Measurements from ENCODE around the gene ZFYVE28. TPM values are rescaled to one million over a fixed set of nuclear protein-coding genes. Genes with fewer than 3 reads are reported as not detected.
"Not testable (repeated sequence)": the region's sequence is repeated elsewhere in the genome, so short reads cannot be mapped to it uniquely, and the experiment has no call there.

The ZFYVE28 gene
- total RNA-seq, 1 donor = 2.7 TPM

DNA sequence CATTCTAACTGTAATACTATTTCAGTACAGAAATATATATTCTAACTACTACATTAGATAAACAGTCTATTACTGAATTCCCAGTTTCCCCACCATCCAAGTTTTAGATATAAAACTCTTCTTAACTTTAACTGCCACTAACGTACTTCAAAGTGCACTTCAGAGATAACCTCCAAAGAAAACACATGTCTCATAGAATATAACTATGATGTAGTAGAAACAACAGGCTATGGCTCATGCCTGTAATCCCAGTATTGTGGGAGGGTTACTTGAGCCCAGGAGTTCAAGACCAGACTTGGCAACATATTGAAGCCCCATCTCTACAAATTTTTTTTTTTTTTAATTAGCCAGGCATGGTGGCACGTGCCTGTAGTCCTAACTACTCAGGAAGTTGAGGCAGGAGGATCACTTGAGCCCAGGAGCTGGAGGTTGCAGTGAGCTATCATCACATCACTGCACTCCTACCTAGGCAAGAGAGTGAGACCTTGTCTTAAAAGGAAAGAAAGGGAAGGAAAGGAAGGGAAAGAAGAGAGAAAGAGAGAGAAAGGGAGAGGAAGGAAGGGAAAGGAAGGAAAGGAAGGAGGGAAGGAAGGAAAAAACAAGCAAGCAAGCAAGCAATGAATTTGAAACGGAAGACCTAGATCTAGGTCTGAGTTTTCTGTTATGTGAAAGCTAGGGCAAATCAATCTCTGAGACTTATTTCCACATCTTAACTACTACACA lies 181.3 kb downstream of the ZFYVE28 start:
- DNase-seq (ENCODE audit: low read depth in 2 of 3, low spot score in 2 of 3) = no peak

DNA sequence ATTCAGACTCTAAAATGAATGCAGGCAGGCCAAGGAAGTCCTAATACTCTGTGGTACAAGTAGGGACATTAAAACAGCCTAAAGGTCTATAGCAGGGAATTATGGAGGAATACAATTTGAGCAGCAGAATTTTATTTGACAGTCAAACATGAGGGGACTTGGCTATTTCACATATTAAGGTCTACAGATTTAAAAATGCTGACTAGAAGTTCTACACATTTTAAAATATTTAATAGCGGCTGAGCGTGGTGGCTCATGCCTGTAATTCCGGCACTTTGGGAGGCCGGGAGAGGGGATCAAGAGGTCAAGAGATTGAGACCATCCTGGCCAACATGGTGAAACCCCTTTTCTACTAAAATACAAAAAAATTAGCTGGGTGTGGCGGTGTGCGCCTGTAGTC lies 187.4 kb downstream of the ZFYVE28 start:
- no peak for DNase-seq (ENCODE audit: low read depth in 2 of 3, low spot score in 2 of 3)

DNA sequence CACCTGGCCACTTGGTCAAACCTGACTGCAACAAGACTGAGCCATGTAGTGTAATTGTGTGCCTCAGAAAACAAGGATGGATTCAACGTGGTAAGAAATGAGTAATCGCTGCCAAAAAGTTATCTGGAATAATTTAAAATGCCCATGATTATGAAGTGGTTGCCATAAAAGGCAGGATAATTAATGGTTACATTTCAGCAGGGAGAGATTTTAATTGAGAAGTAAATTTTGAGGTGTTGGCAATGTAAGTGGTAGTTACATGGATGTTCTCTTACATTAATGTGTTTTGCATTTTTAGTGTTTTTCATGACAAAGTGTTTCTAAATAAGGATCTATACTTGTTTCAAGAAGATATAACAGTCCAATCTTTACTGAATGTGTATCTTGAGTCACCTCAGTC lies 192.2 kb downstream of the ZFYVE28 start:
- DNase-seq (ENCODE audit: low read depth in 2 of 3, low spot score in 2 of 3) = no peak

GRCh38 chr4:2222838-2223237 lies 195.6 kb downstream of the ZFYVE28 start:
- no peak for DNase-seq (ENCODE audit: low read depth in 2 of 3, low spot score in 2 of 3)

DNA sequence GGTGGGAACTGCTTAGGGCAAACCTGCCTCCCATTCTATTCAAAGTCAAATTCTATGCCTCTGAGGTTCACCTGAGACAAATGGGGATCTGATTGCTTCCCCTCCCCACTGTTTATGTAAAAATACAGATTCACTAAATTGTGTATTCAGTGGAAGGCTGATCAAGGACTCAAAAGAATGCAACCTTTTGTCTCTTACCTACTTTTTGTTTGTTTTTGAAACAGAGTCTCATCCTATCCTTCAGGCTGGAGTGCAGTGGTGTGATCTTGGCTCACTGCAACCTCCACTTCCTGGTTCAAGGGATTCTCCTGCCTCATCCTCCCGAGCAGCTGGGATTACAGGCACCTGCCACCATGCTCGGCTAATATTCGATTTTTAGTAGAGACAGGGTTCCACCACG lies 197.1 kb downstream of the ZFYVE28 start:
- DNase-seq (ENCODE audit: low read depth in 2 of 3, low spot score in 2 of 3) = not testable (repeated sequence)

DNA sequence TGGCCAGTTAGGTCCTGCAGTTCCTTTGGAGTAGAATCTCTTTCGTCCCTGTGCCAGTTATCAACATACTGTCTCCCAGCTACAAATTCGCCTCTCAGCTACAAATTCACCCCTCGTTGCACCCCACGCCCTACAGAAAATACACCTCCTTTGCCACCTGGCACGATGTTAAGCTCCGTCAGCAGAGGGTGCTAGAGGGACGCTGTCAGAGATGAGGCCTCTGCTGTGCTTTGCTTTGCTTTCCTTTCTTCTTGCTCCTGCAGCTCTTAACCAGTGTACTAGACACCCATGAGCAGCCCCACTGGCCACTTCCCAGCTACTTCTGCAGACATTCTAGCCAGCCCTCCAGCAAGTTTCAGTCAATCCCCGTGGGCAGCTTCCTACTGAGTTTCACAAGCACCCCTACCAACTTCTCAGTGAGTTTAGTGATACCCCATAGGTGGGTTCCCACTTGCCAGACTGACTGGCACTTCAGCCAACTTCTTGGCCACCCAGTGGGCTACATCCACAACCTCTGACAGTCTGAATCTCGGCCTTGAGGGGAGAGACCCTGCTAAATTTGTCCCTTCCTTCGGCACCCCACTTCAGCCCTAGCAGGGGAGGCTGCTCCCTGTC lies 198.3 kb downstream of the ZFYVE28 start:
- DNase-seq (ENCODE audit: low read depth in 2 of 3, low spot score in 2 of 3) = peak; percentile 64 to 85 (median 71)

Small RNA genes lying within 50 kb of the gene (small RNA-seq; reads per million reads assigned to genes)
- gene COX6B1P5 = not detected

Other genes starting within 250 kb of the ZFYVE28 start
- 15.9 TPM for gene HAUS3, start 176.5 kb downstream of the ZFYVE28 start, total RNA-seq
- gene POLN, start 176.5 kb downstream of the ZFYVE28 start, total RNA-seq = 0.81 TPM
- 92.9 TPM for gene MXD4, start 156.5 kb downstream of the ZFYVE28 start, total RNA-seq
- gene CFAP99, start 310 bp upstream of the ZFYVE28 start, total RNA-seq = 0.27 TPM
- gene RNF4, start 50.5 kb upstream of the ZFYVE28 start, total RNA-seq = 30.4 TPM
- gene FAM193A, start 118.0 kb upstream of the ZFYVE28 start, total RNA-seq = 36.9 TPM

Measured in hematopoietic multipotent progenitor cell (in vitro differentiated cells).